OCI-LY1 (cell line): Measurements from ENCODE around the gene TECPR2.

ENCODE experiments used
- H2AFZ ChIP-seq: fragments of 200-600 bp; sonication (generic), shearing (Covaris generic); 2 replicates; pipeline ENCODE4 v1.6.0; 2014; ENCODE audit warnings: antibody characterized with exemption, mild to moderate bottlenecking, low read length
- H3F3A ChIP-seq: fragments of 200-600 bp; sonication (generic), shearing (Covaris generic); 2 replicates; pipeline ENCODE4 v1.6.0; 2014; ENCODE audit warnings: mild to moderate bottlenecking, antibody characterized with exemption, low read length, moderate library complexity; ENCODE audit not compliant: insufficient read depth
- H3K27ac ChIP-seq: fragments of 200-600 bp; sonication (generic); 2 replicates; pipeline ENCODE4 v1.5.1; 2014; ENCODE audit warnings: low read length, mixed run types, mild to moderate bottlenecking, low read depth; ENCODE audit not compliant: poor library complexity, severe bottlenecking
- H3K27me3 ChIP-seq: fragments of 200-600 bp; sonication (generic); 2 replicates; pipeline ENCODE4 v1.6.0; 2014; ENCODE audit warnings: antibody characterized with exemption, mild to moderate bottlenecking, low read length, moderate library complexity; ENCODE audit not compliant: insufficient read depth
- H3K36me3 ChIP-seq: fragments of 200-600 bp; sonication (generic); 2 replicates; pipeline ENCODE4 v1.6.1; 2014; ENCODE audit warnings: mild to moderate bottlenecking, antibody characterized with exemption, low read length, moderate library complexity, mixed read lengths; ENCODE audit not compliant: insufficient read depth
- H3K4me1 ChIP-seq: fragments of 200-600 bp; sonication (generic); 2 replicates; pipeline ENCODE4 v1.5.1; 2014; ENCODE audit warnings: mild to moderate bottlenecking, low read length, moderate library complexity; ENCODE audit not compliant: insufficient read depth, severe bottlenecking
- H3K4me2 ChIP-seq: fragments of 200-600 bp; sonication (generic), shearing (Covaris generic); 2 replicates; pipeline ENCODE4 v1.6.1; 2014; ENCODE audit warnings: low read length
- H3K4me3 ChIP-seq: fragments of 200-600 bp; sonication (generic); 2 replicates; pipeline ENCODE4 v1.5.1; 2014; ENCODE audit warnings: low read length, low read depth, mild to moderate bottlenecking, mixed read lengths; ENCODE audit not compliant: poor library complexity, severe bottlenecking
- H3K79me2 ChIP-seq: fragments of 200-600 bp; shearing (Covaris generic); 2 replicates; pipeline ENCODE4 v1.6.1; 2016; ENCODE audit warnings: mixed run types, low read length, mixed read lengths; ENCODE audit not compliant: insufficient read depth
- H3K9ac ChIP-seq: fragments of 200-600 bp; sonication (generic), shearing (Covaris generic); 2 replicates; pipeline ENCODE4 v1.6.1; 2014; ENCODE audit warnings: mild to moderate bottlenecking, low read length, mixed read lengths
- H3K9me2 ChIP-seq: fragments of 200-600 bp; sonication (generic), shearing (Covaris generic); 2 replicates; pipeline ENCODE4 v1.6.1; 2014; ENCODE audit warnings: low read depth, mild to moderate bottlenecking, low read length, mixed read lengths
- H3K9me3 ChIP-seq: fragments of 200-600 bp; shearing (Covaris generic); 2 replicates; pipeline ENCODE4 v1.6.1; 2014; ENCODE audit warnings: low read length, mixed read lengths
- H4K20me1 ChIP-seq: fragments of 200-600 bp; sonication (generic), shearing (Covaris generic); 2 replicates; pipeline ENCODE4 v1.6.0; 2016; ENCODE audit warnings: mild to moderate bottlenecking, low read length; ENCODE audit not compliant: insufficient read depth
- CTCF ChIP-seq: fragments of 200-600 bp; sonication (generic), shearing (Covaris generic); IDR thresholded peaks from 2 replicates; pipeline ENCODE4 v1.5.1; 2017; ENCODE audit warnings: mild to moderate bottlenecking, antibody characterized with exemption, low read length, moderate library complexity, mixed read lengths
- EZH2 ChIP-seq: fragments of 200-600 bp; sonication (generic), shearing (Covaris generic); IDR thresholded peaks from 2 replicates; pipeline ENCODE4 v1.8.0; 2017; ENCODE audit warnings: borderline replicate concordance, mixed run types, mild to moderate bottlenecking, antibody characterized with exemption, low read length, moderate library complexity, mixed read lengths

TECPR2 gene

GRCh38 chr14:102415671-102416070, 52.9 kb downstream of the TECPR2 start:
- Histone ChIP-seq H3K4me3 (no peak overlapping the region), H3K4me1 (no peaks in the 10 kb centered on the region), H3K27ac (no peak overlapping the region), H3K79me2 (no peaks in the 10 kb centered on the region), H3K9me3 (no peaks in the 10 kb centered on the region), H3K9me2 (no peaks in the 10 kb centered on the region), H2AFZ (no peak overlapping the region), H4K20me1 (no peaks in the 10 kb centered on the region), H3K36me3 (no peaks in the 10 kb centered on the region), H3K4me2 (no peak overlapping the region), H3K9ac (no peak overlapping the region), H3K27me3 (no peaks in the 10 kb centered on the region), H3F3A (no peaks in the 10 kb centered on the region)
- TF ChIP-seq CTCF = no peak
- TF ChIP-seq EZH2 = no peak

- H4K20me1 ChIP-seq = no peaks in the 10 kb centered on the region
- H3F3A ChIP-seq = no peaks in the 10 kb centered on the region
- no peak overlapping the region for H2AFZ ChIP-seq
- no peak overlapping the region for H3K27ac ChIP-seq
- no peaks in the 10 kb centered on the region for H3K4me1 ChIP-seq
- no peaks in the 10 kb centered on the region for H3K9me2 ChIP-seq
- no peaks in the 10 kb centered on the region for H3K9me3 ChIP-seq
- H3K79me2 ChIP-seq = no peaks in the 10 kb centered on the region
- H3K36me3 ChIP-seq = no peaks in the 10 kb centered on the region
- no peak overlapping the region for H3K4me2 ChIP-seq
- H3K9ac ChIP-seq = no peak overlapping the region
- H3K27me3 ChIP-seq = no peaks in the 10 kb centered on the region
- TF ChIP-seq CTCF (no peak), EZH2 (no peak)
- no peak overlapping the region for H3K4me3 ChIP-seq
Observed at GRCh38 chr14:102417001-102417431, 54.3 kb downstream of the TECPR2 start.

- Histone ChIP-seq H3K27me3 (no peaks in the 10 kb centered on the region), H3K4me1 (no peaks in the 10 kb centered on the region), H3K36me3 (no peaks in the 10 kb centered on the region), H3K4me3 (no peak overlapping the region), H4K20me1 (no peaks in the 10 kb centered on the region), H3K79me2 (no peaks in the 10 kb centered on the region), H3K27ac (no peak overlapping the region), H2AFZ (no peak overlapping the region), H3F3A (no peaks in the 10 kb centered on the region), H3K9me2 (no peaks in the 10 kb centered on the region), H3K4me2 (no peak overlapping the region), H3K9me3 (no peaks in the 10 kb centered on the region), H3K9ac (no peak overlapping the region)
- TF ChIP-seq CTCF (no peak), EZH2 (no peak)
Observed at GRCh38 chr14:102417646-102418045, 54.9 kb downstream of the TECPR2 start.
